Fibroblast of mammary gland (primary cell): ENCODE measurements around the gene MAPRE2.

Source experiments
- DNase-seq: peaks from one replicate; pipeline ENCODE4 v3.0.0-alpha.2; 2010; ENCODE audit warnings: low read depth
- H3K4me3 ChIP-seq: 2 replicates; pipeline ENCODE4 v1.5.1; 2011; ENCODE audit warnings: low read depth, mild to moderate bottlenecking, low read length, moderate library complexity; ENCODE audit not compliant: control insufficient read depth
- TF ChIP-seq, protein P1 (sequence below): conservative IDR thresholded peaks from 2 replicates; pipeline ENCODE4 v1.5.1; 2011; ENCODE audit warnings: low read depth, low read length, inconsistent platforms; ENCODE audit not compliant: control insufficient read depth, insufficient read depth

Gene MAPRE2

GRCh38 chr18:35174093-35174731 is 133.0 kb downstream of the MAPRE2 start:
- TF ChIP-seq, protein P1, sequence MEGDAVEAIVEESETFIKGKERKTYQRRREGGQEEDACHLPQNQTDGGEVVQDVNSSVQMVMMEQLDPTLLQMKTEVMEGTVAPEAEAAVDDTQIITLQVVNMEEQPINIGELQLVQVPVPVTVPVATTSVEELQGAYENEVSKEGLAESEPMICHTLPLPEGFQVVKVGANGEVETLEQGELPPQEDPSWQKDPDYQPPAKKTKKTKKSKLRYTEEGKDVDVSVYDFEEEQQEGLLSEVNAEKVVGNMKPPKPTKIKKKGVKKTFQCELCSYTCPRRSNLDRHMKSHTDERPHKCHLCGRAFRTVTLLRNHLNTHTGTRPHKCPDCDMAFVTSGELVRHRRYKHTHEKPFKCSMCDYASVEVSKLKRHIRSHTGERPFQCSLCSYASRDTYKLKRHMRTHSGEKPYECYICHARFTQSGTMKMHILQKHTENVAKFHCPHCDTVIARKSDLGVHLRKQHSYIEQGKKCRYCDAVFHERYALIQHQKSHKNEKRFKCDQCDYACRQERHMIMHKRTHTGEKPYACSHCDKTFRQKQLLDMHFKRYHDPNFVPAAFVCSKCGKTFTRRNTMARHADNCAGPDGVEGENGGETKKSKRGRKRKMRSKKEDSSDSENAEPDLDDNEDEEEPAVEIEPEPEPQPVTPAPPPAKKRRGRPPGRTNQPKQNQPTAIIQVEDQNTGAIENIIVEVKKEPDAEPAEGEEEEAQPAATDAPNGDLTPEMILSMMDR: no peak
- DNase-seq: no peak
- H3K4me3 ChIP-seq: no peak overlapping the region

GRCh38 chr18:35174745-35175144 is 133.5 kb downstream of the MAPRE2 start:
- no peak overlapping the region for H3K4me3 ChIP-seq
- DNase-seq: no peak
- TF ChIP-seq, protein P1: no peak

DNA sequence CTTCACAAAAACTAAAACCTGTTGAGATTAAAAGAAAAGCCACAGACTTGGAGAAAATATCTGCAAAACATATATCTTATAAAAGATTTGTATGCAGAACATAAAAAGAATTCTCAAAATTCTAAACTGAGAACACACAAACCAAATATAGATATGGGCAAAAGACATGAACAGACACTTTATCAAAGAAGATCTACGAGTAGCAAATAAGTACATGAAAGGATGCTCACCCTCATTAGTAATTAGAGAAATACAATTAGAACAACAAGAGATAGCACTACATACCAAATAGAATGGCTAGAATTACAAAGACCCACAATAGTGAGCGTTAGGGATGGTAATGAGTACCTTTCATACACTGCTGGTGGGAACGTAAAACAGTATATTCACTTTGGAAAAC is 135.7 kb downstream of the MAPRE2 start:
- no peak for DNase-seq
- TF ChIP-seq, protein P1: no peak
- H3K4me3 ChIP-seq: no peak overlapping the region

- TF ChIP-seq, protein P1: no peak
- DNase-seq: peak; percentile 90
- no peak overlapping the region for H3K4me3 ChIP-seq
Observed at GRCh38 chr18:35178260-35178659, 137.0 kb downstream of the MAPRE2 start.

- DNase-seq: no peak
- TF ChIP-seq, protein P1: no peak
- no peak overlapping the region for H3K4me3 ChIP-seq
Observed at GRCh38 chr18:35179906-35180305, 138.7 kb downstream of the MAPRE2 start.

- no peak for DNase-seq
- TF ChIP-seq, protein P1: no peak
- no peak overlapping the region for H3K4me3 ChIP-seq
Observed at GRCh38 chr18:35180455-35180854, 139.2 kb downstream of the MAPRE2 start.

DNA sequence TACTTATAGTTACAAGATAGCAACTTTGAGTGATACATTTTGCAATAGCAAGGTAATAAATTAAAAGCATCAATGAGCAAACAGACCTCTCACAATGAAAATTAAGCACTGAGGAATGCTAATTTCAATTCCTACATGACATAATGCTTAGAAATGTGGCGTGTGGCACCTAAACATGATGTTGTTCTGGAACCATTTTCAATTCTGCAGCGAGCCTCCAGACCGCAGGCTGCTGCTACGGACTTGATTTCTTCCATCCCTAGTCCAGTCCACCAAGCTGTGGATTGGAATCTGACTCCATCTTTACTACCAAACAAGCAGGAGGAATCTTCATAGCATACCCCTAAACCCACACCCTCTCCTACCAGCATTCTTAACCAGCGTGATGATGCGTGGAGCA is 140.9 kb downstream of the MAPRE2 start:
- TF ChIP-seq, protein P1: no peak
- no peak overlapping the region for H3K4me3 ChIP-seq
- DNase-seq: no peak
